Measurements from ENCODE around the gene DDX4. TPM values are rescaled to one million over a fixed set of nuclear protein-coding genes. Genes with fewer than 3 reads are reported as not detected.

DDX4 gene
- total RNA-seq = not detected

- TF ChIP-seq, protein P1, sequence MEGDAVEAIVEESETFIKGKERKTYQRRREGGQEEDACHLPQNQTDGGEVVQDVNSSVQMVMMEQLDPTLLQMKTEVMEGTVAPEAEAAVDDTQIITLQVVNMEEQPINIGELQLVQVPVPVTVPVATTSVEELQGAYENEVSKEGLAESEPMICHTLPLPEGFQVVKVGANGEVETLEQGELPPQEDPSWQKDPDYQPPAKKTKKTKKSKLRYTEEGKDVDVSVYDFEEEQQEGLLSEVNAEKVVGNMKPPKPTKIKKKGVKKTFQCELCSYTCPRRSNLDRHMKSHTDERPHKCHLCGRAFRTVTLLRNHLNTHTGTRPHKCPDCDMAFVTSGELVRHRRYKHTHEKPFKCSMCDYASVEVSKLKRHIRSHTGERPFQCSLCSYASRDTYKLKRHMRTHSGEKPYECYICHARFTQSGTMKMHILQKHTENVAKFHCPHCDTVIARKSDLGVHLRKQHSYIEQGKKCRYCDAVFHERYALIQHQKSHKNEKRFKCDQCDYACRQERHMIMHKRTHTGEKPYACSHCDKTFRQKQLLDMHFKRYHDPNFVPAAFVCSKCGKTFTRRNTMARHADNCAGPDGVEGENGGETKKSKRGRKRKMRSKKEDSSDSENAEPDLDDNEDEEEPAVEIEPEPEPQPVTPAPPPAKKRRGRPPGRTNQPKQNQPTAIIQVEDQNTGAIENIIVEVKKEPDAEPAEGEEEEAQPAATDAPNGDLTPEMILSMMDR (IDR thresholded peaks at IDR 0.05; ENCODE audit: low read depth) = no peak
Measured at GRCh38 chr5:55737793-55738192, at the start of gene DDX4. TSS of gene DDX4 (plus strand) at chr5:55738061. CDS start at chr5:55738964, 903 bp downstream.

GRCh38 chr5:55691265-55692105 lies 46.4 kb upstream of the DDX4 start:
- TF ChIP-seq, protein P1 (IDR thresholded peaks at IDR 0.05; ENCODE audit: low read depth) = no peak

- TF ChIP-seq, protein P1 (IDR thresholded peaks at IDR 0.05; ENCODE audit: low read depth) = no peak
Measured at GRCh38 chr5:55692106-55692417, 45.8 kb upstream of the DDX4 start.

DNA sequence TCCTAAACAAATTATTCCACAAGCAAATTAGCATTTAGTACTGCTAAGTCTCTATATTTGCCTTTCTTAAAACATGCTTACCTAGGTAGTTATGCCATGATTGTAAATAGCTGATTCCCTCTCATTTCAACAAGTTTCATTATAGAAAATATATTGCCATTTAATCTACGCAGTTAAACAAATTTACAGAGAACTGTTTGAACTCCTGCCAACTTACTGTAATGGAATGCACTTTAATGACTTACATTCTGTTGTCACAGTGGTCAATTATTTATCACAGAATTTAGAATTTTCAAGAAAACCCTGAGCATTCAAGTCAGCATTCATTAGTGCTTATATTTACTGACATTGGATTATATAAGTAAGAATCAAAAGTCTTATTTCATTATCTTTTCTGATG lies 45.4 kb upstream of the DDX4 start:
- TF ChIP-seq, protein P1 (IDR thresholded peaks at IDR 0.05; ENCODE audit: low read depth) = no peak

- TF ChIP-seq, protein P1 (IDR thresholded peaks at IDR 0.05; ENCODE audit: low read depth) = no peak
Measured at GRCh38 chr5:55694152-55694830, 43.6 kb upstream of the DDX4 start.

- TF ChIP-seq, protein P1 (IDR thresholded peaks at IDR 0.05; ENCODE audit: low read depth) = no peak
Measured at GRCh38 chr5:55699041-55699688, 38.7 kb upstream of the DDX4 start.

DNA sequence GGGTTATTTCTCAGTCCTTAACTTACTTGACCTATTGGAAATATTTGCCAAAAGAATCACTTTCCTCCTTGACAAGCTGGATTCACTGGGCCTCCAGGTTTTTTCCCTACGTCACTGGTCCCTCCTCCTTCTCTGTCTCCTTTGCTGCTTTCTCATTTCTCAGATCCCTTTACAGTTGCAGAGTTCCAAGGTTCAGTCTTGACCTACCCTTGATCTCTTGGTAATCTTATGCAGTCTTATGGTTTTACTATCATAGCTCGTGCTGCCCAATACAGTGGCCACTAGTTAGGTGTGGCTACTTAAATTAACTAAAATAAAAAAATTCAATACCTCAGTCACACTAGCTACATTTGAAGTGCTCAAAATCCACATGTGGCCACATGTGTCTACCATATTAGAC lies 37.1 kb upstream of the DDX4 start:
- TF ChIP-seq, protein P1 (IDR thresholded peaks at IDR 0.05; ENCODE audit: low read depth) = no peak
